Thyroid gland (tissue), 4 donors: ENCODE measurements around the gene RTN4IP1.

Experiments
- CTCF ChIP-seq, 6 experiments: fragments of 200-600 bp in 3 of 6; fragments of 450-650 bp in 3 of 6; sonication (generic) in 3 of 6; IDR thresholded peaks; one replicate each; pipeline ENCODE4 v1.5.1; 2016 to 2019; ENCODE audit warnings: antibody characterized with exemption in 6 of 6, mild to moderate bottlenecking in 2 of 6, inconsistent platforms in 1 of 6, moderate library complexity in 1 of 6
- POLR2A ChIP-seq, 2 donors: fragments of 450-650 bp; IDR thresholded peaks; one replicate each; pipeline ENCODE4 v1.6.1; 2017; ENCODE audit warnings: antibody characterized with exemption in 2 of 2, mild to moderate bottlenecking in 2 of 2, moderate library complexity in 1 of 2

GRCh38 chr6:106613590-106613989, 15.7 kb downstream of the RTN4IP1 start:
- TF ChIP-seq POLR2A (IDR thresholded peaks at IDR 0.05) (no peak), CTCF (IDR thresholded peaks at IDR 0.05) (no peak)
